Measurements from ENCODE around the gene TRAFD1. TPM values are rescaled to one million over a fixed set of nuclear protein-coding genes. Genes with fewer than 3 reads are reported as not detected.

Gene TRAFD1
- total and polyA plus RNA-seq, 2 of the 13 experiments (the other 11 are each of a cell fraction or from before 2014, with no cell fraction given) = 9.5 to 20.9 TPM

DNA sequence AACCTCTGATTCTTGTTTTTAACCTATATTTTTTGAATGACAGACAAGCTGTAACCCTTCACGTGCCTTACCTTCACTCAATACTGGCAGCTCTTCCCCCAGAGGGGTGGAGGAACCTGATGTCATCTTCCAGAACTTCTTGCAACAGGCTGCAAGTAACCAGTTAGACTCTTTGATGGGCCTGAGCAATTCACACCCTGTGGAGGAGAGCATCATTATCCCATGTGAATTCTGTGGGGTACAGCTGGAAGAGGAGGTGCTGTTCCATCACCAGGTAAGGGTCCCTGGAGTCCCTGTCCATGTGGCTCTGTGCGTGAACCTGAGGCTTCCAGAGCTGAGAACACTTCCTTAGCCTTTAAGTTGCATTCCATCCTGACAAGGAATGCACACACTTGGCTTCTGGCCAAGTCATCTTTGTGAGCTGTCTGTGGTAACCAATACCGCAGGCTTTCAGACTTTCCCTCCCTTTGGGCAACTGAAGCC is 22.7 kb downstream of the TRAFD1 start:
- H3K4me2 ChIP-seq (ENCODE audit: low read depth, low read length) = no peak overlapping the region
- CTCF ChIA-PET (ENCODE audit: low intra/inter-chr PET ratio, low total read pairs) = no interaction called here
- intact Hi-C loops (cut with micrococcal nuclease; ENCODE audit: unreplicated experiment) (no loop called here), in situ Hi-C loops (cut with HindIII; ENCODE audit: extremely low pct_ligation_motif_present, low pct_unique_long_range_greater_than_20kb) (no loop called here)
- no peak overlapping the region for H3K27ac ChIP-seq (ENCODE audit: extremely low read length, insufficient read depth, low read length)
- FAIRE-seq = no peak
- no peaks in the 10 kb centered on the region for H3K9me3 ChIP-seq (ENCODE audit: low read length)
- H3K4me1 ChIP-seq (ENCODE audit: insufficient read depth, low read length) = peaks cover 16% of the 10 kb centered on the region
- WGBS (ENCODE audit: low lambda C conversion rate) = 100% methylated on average over 2 of the region's 3 CpGs
- no peak for ATAC-seq
- no peak overlapping the region for H3K4me3 ChIP-seq (replicated peaks in 1 of 3; ENCODE audit: insufficient read depth in 1 of 3, low read depth in 2 of 3, low read length in 3 of 3)
- DNase-seq (ENCODE audit: low spot score) = no peak
- no peak overlapping the region for H3K9ac ChIP-seq (ENCODE audit: insufficient read depth, low read depth, low read length)
- BruUV-seq (replicated peaks) = no TSS peak
- H3K27me3 ChIP-seq (ENCODE audit: control insufficient read depth in 1 of 2, insufficient read depth in 2 of 2, low read length in 2 of 2) = no peaks in the 10 kb centered on the region
- no peak overlapping the region for H2AFZ ChIP-seq (ENCODE audit: low read length)
- POLR2A ChIA-PET = no interaction called here
- peaks cover 10 to 53% of the 10 kb centered on the region in 2 experiments; a peak in 4 of 5 replicates for H3K36me3 ChIP-seq (replicated peaks in 1 of 2; ENCODE audit: control insufficient read depth in 1 of 2, insufficient read depth in 2 of 2, low read length in 2 of 2)
- no peaks in the 10 kb centered on the region for H4K20me1 ChIP-seq (ENCODE audit: insufficient read depth, low read length)
- no peak for TF ChIP-seq ZBTB7A (CRISPR knock-in tag; IDR thresholded peaks at IDR 0.05)
- TF ChIP-seq ZSCAN12 (CRISPR knock-in tag; IDR thresholded peaks at IDR 0.05) = no peak
- TF ChIP-seq TOPORS (CRISPR knock-in tag; IDR thresholded peaks at IDR 0.05) = no peak
- no peak for TF ChIP-seq ZNF672 (CRISPR knock-in tag; IDR thresholded peaks at IDR 0.05)
- TF ChIP-seq, protein P1, sequence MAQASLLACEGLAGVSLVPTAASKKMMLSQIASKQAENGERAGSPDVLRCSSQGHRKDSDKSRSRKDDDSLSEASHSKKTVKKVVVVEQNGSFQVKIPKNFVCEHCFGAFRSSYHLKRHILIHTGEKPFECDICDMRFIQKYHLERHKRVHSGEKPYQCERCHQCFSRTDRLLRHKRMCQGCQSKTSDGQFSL (CRISPR knock-in tag; IDR thresholded peaks at IDR 0.05) = no peak
- TF ChIP-seq, protein P2, sequence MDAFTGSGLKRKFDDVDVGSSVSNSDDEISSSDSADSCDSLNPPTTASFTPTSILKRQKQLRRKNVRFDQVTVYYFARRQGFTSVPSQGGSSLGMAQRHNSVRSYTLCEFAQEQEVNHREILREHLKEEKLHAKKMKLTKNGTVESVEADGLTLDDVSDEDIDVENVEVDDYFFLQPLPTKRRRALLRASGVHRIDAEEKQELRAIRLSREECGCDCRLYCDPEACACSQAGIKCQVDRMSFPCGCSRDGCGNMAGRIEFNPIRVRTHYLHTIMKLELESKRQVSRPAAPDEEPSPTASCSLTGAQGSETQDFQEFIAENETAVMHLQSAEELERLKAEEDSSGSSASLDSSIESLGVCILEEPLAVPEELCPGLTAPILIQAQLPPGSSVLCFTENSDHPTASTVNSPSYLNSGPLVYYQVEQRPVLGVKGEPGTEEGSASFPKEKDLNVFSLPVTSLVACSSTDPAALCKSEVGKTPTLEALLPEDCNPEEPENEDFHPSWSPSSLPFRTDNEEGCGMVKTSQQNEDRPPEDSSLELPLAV (CRISPR knock-in tag; conservative IDR thresholded peaks at IDR 0.05; ENCODE audit: low read depth) = no peak
- TF ChIP-seq MZF1 (CRISPR knock-in tag; IDR thresholded peaks at IDR 0.05; ENCODE audit: borderline replicate concordance) = no peak
- TF ChIP-seq NCOA5 (CRISPR knock-in tag; IDR thresholded peaks at IDR 0.05) = no peak
- no peak for TF ChIP-seq ZNF777 (CRISPR knock-in tag; IDR thresholded peaks at IDR 0.05)
- TF ChIP-seq, protein P3, sequence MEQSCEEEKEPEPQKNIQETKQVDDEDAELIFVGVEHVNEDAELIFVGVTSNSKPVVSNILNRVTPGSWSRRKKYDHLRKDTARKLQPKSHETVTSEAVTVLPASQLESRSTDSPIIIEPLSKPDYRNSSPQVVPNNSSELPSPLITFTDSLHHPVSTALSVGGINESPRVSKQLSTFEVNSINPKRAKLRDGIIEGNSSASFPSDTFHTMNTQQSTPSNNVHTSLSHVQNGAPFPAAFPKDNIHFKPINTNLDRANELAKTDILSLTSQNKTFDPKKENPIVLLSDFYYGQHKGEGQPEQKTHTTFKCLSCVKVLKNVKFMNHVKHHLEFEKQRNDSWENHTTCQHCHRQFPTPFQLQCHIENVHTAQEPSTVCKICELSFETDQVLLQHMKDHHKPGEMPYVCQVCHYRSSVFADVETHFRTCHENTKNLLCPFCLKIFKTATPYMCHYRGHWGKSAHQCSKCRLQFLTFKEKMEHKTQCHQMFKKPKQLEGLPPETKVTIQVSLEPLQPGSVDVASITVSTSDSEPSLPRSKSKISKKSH (CRISPR knock-in tag; IDR thresholded peaks at IDR 0.05; ENCODE audit: borderline replicate concordance) = no peak
- TF ChIP-seq ZNF24 (IDR thresholded peaks at IDR 0.05) = no peak
- H3K79me2 ChIP-seq (ENCODE audit: insufficient read depth, low read length) = no peaks in the 10 kb centered on the region
